ENCODE data around the gene ZSWIM6.

DNA sequence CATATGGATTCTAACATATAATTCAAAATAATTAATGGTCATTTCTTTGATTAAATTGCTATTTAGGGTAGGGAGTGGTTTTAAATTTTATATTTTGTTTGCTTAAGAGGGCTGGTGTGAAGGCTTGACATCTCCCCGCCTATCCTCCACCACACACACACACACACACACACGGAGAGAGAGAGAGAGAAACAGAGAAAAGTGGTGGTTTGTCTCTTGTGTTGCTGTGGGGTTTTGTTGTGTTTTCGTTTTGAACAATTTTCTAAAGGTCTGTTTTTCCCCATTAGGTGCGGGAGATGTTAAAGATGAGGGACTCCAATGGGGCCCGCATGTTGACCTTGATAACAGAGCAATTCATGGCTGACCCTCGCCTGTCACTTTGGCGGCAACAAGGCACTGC, 161.9 kb downstream of the ZSWIM6 start:
- TF ChIP-seq, protein P1, sequence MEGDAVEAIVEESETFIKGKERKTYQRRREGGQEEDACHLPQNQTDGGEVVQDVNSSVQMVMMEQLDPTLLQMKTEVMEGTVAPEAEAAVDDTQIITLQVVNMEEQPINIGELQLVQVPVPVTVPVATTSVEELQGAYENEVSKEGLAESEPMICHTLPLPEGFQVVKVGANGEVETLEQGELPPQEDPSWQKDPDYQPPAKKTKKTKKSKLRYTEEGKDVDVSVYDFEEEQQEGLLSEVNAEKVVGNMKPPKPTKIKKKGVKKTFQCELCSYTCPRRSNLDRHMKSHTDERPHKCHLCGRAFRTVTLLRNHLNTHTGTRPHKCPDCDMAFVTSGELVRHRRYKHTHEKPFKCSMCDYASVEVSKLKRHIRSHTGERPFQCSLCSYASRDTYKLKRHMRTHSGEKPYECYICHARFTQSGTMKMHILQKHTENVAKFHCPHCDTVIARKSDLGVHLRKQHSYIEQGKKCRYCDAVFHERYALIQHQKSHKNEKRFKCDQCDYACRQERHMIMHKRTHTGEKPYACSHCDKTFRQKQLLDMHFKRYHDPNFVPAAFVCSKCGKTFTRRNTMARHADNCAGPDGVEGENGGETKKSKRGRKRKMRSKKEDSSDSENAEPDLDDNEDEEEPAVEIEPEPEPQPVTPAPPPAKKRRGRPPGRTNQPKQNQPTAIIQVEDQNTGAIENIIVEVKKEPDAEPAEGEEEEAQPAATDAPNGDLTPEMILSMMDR (IDR thresholded peaks at IDR 0.05), result no peak
- TF ChIP-seq POLR2A (IDR thresholded peaks at IDR 0.05), result no peak

Measured in transverse colon (tissue), 3 donors.